Measurements from ENCODE around the gene FAM193B. TPM values are rescaled to one million over a fixed set of nuclear protein-coding genes. Genes with fewer than 3 reads are reported as not detected.

FAM193B gene
- total RNA-seq, 1 experiment from 2014 or later, result 58.5 TPM

GRCh38 chr5:177474846-177475562, 79.4 kb downstream of the FAM193B start:
- no peak for DNase-seq (ENCODE audit: low read depth, low spot score)
- ChIA-PET CTCF (interaction anchor here (0.6 to 0.7 kb wide), 2 partner anchors 14 to 18 kb away, joined by 4 to 5 read pairs; no protein-coding TSS in a partner anchor), POLR2A (no interaction called here)
- intact Hi-C loops (cut with micrococcal nuclease; ENCODE audit: unreplicated experiment) (no loop called here), in situ Hi-C loops (cut with HindIII; ENCODE audit: low pct_unique_long_range_greater_than_20kb, low sequenced_read_pairs) (no loop called here)
- peak overlapping the region; percentile 85; the same call in 1 of the 2 replicates for H3K27ac ChIP-seq (ENCODE audit: low read length)
- no peaks in the 10 kb centered on the region; the same call in 1 of the 2 replicates for H3K36me3 ChIP-seq (ENCODE audit: control insufficient read depth, insufficient read depth, low read length)
- TF ChIP-seq POLR2AphosphoS5 (IDR thresholded peaks at IDR 0.05; ENCODE audit: low read depth, low read length) (no peak), CTCF (IDR thresholded peaks at IDR 0.05) (no peak), SIN3A (IDR thresholded peaks at IDR 0.05; ENCODE audit: borderline replicate concordance, insufficient read depth, low read depth, low read length) (no peak), TCF7L2 (IDR thresholded peaks at IDR 0.05; ENCODE audit: low read depth, low read length) (no peak), REST (IDR thresholded peaks at IDR 0.05; ENCODE audit: insufficient read depth in 1 of 2, low read depth in 2 of 2, low read length in 1 of 2) (no peak)
- H3K9me3 ChIP-seq (ENCODE audit: control insufficient read depth, insufficient read depth, low read depth, low read length), result no peaks in the 10 kb centered on the region
- peaks cover 29% of the 10 kb centered on the region for H3K4me1 ChIP-seq (ENCODE audit: control insufficient read depth, insufficient read depth, low read length)
- no peak for ATAC-seq
- H3K4me3 ChIP-seq (ENCODE audit: low read depth in 2 of 2, low read length in 2 of 2), result no peak overlapping the region
- H3K27me3 ChIP-seq (ENCODE audit: control insufficient read depth, insufficient read depth, low read length), result no peaks in the 10 kb centered on the region
- no TSS peak for BruUV-seq (replicated peaks)

- peak overlapping the region in 1 of 2 experiments; percentile 5; a peak in 1 of 4 replicates for H3K4me3 ChIP-seq (ENCODE audit: low read depth in 2 of 2, low read length in 2 of 2)
- POLR2A ChIA-PET, result no interaction called here
- in situ Hi-C loops (cut with HindIII; ENCODE audit: low pct_unique_long_range_greater_than_20kb, low sequenced_read_pairs), result no loop called here
- intact Hi-C loops (cut with micrococcal nuclease; ENCODE audit: unreplicated experiment), result no loop called here
- no peak for DNase-seq (ENCODE audit: low read depth, low spot score)
- TF ChIP-seq CTCF (IDR thresholded peaks at IDR 0.05) (no peak), POLR2AphosphoS5 (IDR thresholded peaks at IDR 0.05; ENCODE audit: low read depth, low read length) (no peak), REST (IDR thresholded peaks at IDR 0.05; ENCODE audit: insufficient read depth in 1 of 2, low read depth in 2 of 2, low read length in 1 of 2) (no peak), TCF7L2 (IDR thresholded peaks at IDR 0.05; ENCODE audit: low read depth, low read length) (no peak)
- CTCF ChIA-PET, result no interaction called here
- ATAC-seq, result no peak
- no peaks in the 10 kb centered on the region for H3K27me3 ChIP-seq (ENCODE audit: control insufficient read depth, insufficient read depth, low read length)
- H3K9me3 ChIP-seq (ENCODE audit: control insufficient read depth, insufficient read depth, low read depth, low read length), result no peaks in the 10 kb centered on the region
- peaks cover 34% of the 10 kb centered on the region for H3K4me1 ChIP-seq (ENCODE audit: control insufficient read depth, insufficient read depth, low read length)
- BruUV-seq (replicated peaks), result no TSS peak
- H3K27ac ChIP-seq (ENCODE audit: low read length), result peak overlapping the region; percentile 85; the same call in 1 of the 2 replicates
- no peaks in the 10 kb centered on the region; the same call in 1 of the 2 replicates for H3K36me3 ChIP-seq (ENCODE audit: control insufficient read depth, insufficient read depth, low read length)
Measured at GRCh38 chr5:177474002-177474476, 80.3 kb downstream of the FAM193B start.

Measured in Panc1 (cell line).